ENCODE data around the gene CYP4F12.

DNA sequence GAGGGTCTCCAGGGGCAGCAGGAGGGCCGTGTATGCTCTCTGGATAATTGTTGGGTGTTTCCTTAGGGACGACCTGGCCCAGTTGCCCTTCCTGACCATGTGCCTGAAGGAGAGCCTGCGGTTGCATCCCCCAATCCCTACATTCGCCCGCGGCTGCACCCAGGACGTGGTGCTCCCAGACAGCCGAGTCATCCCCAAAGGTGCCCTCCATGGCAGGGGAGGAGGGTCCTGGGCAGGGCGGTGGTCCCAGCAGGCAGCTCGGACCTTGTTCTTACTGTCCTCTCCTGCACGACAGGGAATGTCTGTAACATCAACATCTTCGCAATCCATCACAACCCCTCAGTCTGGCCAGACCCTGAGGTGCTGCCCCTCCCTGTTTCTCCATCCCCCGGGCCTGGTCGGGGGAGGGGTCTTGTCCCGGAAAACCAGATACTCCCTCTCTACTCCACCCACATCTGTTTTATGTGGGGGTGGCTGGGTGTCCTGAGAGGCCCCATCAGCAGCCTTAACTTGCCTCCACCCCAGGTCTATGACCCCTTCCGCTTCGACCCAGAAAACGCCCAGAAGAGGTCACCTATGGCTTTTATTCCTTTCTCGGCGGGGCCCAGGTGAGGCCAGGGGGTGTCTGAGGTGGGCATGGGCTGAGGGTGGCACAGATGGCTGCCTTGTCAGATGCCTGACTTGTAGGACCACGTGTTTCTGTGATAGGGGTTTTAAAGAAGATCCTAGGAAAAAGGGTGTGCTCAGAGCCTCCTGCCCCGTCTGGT lies 44.5 kb upstream of the CYP4F12 start:
- TF ChIP-seq EZH2 (IDR thresholded peaks at IDR 0.05; ENCODE audit: low read depth): no peak
- TF ChIP-seq, protein P1, sequence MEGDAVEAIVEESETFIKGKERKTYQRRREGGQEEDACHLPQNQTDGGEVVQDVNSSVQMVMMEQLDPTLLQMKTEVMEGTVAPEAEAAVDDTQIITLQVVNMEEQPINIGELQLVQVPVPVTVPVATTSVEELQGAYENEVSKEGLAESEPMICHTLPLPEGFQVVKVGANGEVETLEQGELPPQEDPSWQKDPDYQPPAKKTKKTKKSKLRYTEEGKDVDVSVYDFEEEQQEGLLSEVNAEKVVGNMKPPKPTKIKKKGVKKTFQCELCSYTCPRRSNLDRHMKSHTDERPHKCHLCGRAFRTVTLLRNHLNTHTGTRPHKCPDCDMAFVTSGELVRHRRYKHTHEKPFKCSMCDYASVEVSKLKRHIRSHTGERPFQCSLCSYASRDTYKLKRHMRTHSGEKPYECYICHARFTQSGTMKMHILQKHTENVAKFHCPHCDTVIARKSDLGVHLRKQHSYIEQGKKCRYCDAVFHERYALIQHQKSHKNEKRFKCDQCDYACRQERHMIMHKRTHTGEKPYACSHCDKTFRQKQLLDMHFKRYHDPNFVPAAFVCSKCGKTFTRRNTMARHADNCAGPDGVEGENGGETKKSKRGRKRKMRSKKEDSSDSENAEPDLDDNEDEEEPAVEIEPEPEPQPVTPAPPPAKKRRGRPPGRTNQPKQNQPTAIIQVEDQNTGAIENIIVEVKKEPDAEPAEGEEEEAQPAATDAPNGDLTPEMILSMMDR (conservative IDR thresholded peaks at IDR 0.05): no peak

All from PC-9 (cell line).